ENCODE results near the gene NF1. TPM values are rescaled to one million over a fixed set of nuclear protein-coding genes. Genes with fewer than 3 reads are reported as not detected.
"Not testable (repeated sequence)": the region's sequence is repeated elsewhere in the genome, so short reads cannot be mapped to it uniquely, and the experiment has no call there.

Gene NF1
- total RNA-seq, 1 experiment from 2014 or later, result 16.4 TPM

DNA sequence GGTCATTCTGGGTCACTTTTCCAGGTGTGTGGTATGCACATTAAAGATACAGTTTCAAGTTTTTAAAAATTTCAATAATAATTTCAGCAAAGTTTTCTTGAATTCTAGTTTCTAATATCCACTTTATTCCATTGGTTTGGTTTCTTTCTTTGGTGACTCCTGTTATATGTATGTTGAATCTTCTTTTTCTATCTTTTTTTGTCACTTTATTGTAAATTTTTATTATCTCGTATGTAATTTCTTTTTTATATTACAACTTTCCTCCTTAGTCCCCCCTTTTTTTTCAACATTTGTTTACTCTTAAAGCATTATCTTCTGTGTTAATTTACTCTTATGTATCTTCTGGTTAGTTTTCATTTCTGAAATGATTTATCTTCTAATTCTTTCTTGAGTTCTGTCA, 57.5 kb downstream of the NF1 start:
- CTCF ChIA-PET, result no interaction called here

DNA sequence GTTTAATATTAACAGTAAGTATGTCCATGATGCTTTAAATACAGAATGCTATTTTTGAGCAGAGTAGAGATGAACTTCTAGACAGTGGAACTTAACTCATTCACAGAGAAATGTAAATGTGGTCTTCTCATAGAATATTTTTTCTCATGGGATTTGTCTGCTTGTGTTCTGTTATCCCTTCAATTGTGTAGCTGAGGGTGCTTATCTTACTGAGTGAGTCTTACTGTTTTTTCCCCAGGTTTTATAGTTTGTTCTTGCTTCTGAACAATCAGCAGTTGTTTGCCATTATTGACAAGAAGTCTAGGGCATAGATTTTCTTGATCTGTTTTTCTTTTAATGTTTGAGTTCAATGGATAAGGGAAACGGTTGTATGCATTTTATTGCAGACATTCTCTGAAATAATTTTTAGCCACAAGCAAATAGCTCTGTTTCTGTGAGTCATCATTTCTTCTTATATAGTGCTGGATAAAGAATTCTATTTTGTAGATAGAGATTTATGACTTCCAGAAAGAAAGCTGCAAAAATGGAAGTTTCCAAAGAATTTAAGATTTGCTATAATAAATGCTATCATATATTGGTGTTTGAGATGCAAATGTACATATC, 60.5 kb downstream of the NF1 start:
- Histone ChIP-seq H3K79me2 (ENCODE audit: low read length) (no peaks in the 10 kb centered on the region), H3K4me1 (ENCODE audit: insufficient read depth, low read length) (peaks cover 9% of the 10 kb centered on the region; the same call in 1 of the 2 replicates), H3K36me3 (ENCODE audit: low read depth, low read length) (no peaks in the 10 kb centered on the region), H3K27ac (ENCODE audit: low read length) (no peak overlapping the region), H3K9me3 (ENCODE audit: low read length) (no peaks in the 10 kb centered on the region), H2AFZ (ENCODE audit: low read length) (no peak overlapping the region), H3K9me2 (replicated peaks; ENCODE audit: low read length) (no peaks in the 10 kb centered on the region), H3F3A (ENCODE audit: low read length, unreplicated experiment) (no peaks in the 10 kb centered on the region), H3K9ac (ENCODE audit: low read length) (no peak overlapping the region), H4K20me1 (ENCODE audit: low read length) (no peaks in the 10 kb centered on the region), H3K4me3 (ENCODE audit: low read length) (no peak overlapping the region), H3K27me3 (ENCODE audit: low read length) (no peaks in the 10 kb centered on the region), H3K4me2 (ENCODE audit: low read length) (no peak overlapping the region)
- BruUV-seq (replicated peaks), result no TSS peak
- POLR2A ChIA-PET (ENCODE audit: unreplicated experiment), result interaction anchor here (0.5 kb wide), 1 partner anchor 11 kb away, joined by 3 read pairs; no protein-coding TSS in a partner anchor
- intact Hi-C loops (cut with micrococcal nuclease), result loop anchor here (5.0 kb wide), 1 partner anchor 48 kb away; no protein-coding TSS in a partner anchor
- CTCF ChIA-PET, result interaction anchor here (0.6 kb wide), 2 partner anchors 99 to 183 kb away, joined by 3 read pairs; no protein-coding TSS in a partner anchor
- DNase-seq (no peak), ATAC-seq (peak; percentile 70)
- no peak for TF ChIP-seq EZH2 (IDR thresholded peaks at IDR 0.05; ENCODE audit: low read length, unreplicated experiment)
- TF ChIP-seq, protein P1, sequence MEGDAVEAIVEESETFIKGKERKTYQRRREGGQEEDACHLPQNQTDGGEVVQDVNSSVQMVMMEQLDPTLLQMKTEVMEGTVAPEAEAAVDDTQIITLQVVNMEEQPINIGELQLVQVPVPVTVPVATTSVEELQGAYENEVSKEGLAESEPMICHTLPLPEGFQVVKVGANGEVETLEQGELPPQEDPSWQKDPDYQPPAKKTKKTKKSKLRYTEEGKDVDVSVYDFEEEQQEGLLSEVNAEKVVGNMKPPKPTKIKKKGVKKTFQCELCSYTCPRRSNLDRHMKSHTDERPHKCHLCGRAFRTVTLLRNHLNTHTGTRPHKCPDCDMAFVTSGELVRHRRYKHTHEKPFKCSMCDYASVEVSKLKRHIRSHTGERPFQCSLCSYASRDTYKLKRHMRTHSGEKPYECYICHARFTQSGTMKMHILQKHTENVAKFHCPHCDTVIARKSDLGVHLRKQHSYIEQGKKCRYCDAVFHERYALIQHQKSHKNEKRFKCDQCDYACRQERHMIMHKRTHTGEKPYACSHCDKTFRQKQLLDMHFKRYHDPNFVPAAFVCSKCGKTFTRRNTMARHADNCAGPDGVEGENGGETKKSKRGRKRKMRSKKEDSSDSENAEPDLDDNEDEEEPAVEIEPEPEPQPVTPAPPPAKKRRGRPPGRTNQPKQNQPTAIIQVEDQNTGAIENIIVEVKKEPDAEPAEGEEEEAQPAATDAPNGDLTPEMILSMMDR (conservative IDR thresholded peaks at IDR 0.05; ENCODE audit: low read depth, low read length), result no peak
- no peak for TF ChIP-seq EZH2phosphoT487 (IDR thresholded peaks at IDR 0.05; ENCODE audit: borderline replicate concordance, low read length)

More for the DNA sequence above, 57.5 kb downstream of the NF1 start:
- Histone ChIP-seq H3K79me2 (ENCODE audit: low read length) (no peaks in the 10 kb centered on the region), H3F3A (ENCODE audit: low read length, unreplicated experiment) (no peaks in the 10 kb centered on the region), H3K27ac (ENCODE audit: low read length) (no peak overlapping the region), H3K36me3 (ENCODE audit: low read depth, low read length) (no peaks in the 10 kb centered on the region), H3K4me1 (ENCODE audit: insufficient read depth, low read length) (peaks cover 9% of the 10 kb centered on the region; the same call in 1 of the 2 replicates), H3K9ac (ENCODE audit: low read length) (no peak overlapping the region), H3K27me3 (ENCODE audit: low read length) (no peaks in the 10 kb centered on the region), H3K4me2 (ENCODE audit: low read length) (no peak overlapping the region), H4K20me1 (ENCODE audit: low read length) (no peaks in the 10 kb centered on the region), H3K9me2 (replicated peaks; ENCODE audit: low read length) (no peaks in the 10 kb centered on the region), H3K9me3 (ENCODE audit: low read length) (no peaks in the 10 kb centered on the region), H3K4me3 (ENCODE audit: low read length) (no peak overlapping the region), H2AFZ (ENCODE audit: low read length) (no peak overlapping the region)
- POLR2A ChIA-PET (ENCODE audit: unreplicated experiment), result no interaction called here
- no TSS peak for BruUV-seq (replicated peaks)
- TF ChIP-seq, protein P1 (conservative IDR thresholded peaks at IDR 0.05; ENCODE audit: low read depth, low read length), result no peak
- TF ChIP-seq EZH2phosphoT487 (IDR thresholded peaks at IDR 0.05; ENCODE audit: borderline replicate concordance, low read length) (no peak), EZH2 (IDR thresholded peaks at IDR 0.05; ENCODE audit: low read length, unreplicated experiment) (no peak)
- intact Hi-C loops (cut with micrococcal nuclease), result no loop called here
- ATAC-seq (no peak), DNase-seq (no peak)

DNA sequence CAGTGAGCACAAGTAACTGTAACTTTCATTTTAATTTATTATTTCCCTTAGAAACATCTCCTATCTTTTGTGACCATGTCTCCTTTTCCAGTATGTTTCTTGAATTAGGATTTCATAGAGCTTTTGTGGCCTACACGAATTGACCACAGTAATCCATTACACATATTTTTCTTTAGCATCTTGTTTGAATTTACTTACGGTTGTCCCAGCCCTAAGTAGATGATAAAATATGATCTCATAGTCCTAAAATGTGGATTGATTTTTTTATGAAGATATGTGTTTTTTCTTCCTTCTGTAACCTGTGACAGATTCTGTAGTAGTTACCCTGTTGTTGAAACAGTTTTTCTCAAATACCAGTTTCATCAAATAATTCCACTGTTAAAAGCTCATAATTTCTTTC, 61.5 kb downstream of the NF1 start:
- no peak for DNase-seq
- Histone ChIP-seq H3K27me3 (ENCODE audit: low read length) (no peaks in the 10 kb centered on the region), H3K4me2 (ENCODE audit: low read length) (no peak overlapping the region), H3K9me3 (ENCODE audit: low read length) (no peaks in the 10 kb centered on the region), H3K4me1 (ENCODE audit: insufficient read depth, low read length) (peaks cover 9% of the 10 kb centered on the region; the same call in 1 of the 2 replicates), H3K4me3 (ENCODE audit: low read length) (no peak overlapping the region), H3K9me2 (replicated peaks; ENCODE audit: low read length) (no peaks in the 10 kb centered on the region), H3F3A (ENCODE audit: low read length, unreplicated experiment) (no peaks in the 10 kb centered on the region), H3K36me3 (ENCODE audit: low read depth, low read length) (no peaks in the 10 kb centered on the region; the same call in 1 of the 2 replicates), H3K27ac (ENCODE audit: low read length) (no peak overlapping the region), H3K79me2 (ENCODE audit: low read length) (no peaks in the 10 kb centered on the region), H3K9ac (ENCODE audit: low read length) (no peak overlapping the region), H2AFZ (ENCODE audit: low read length) (no peak overlapping the region), H4K20me1 (ENCODE audit: low read length) (no peaks in the 10 kb centered on the region)
- no peak for TF ChIP-seq EZH2phosphoT487 (IDR thresholded peaks at IDR 0.05; ENCODE audit: borderline replicate concordance, low read length)
- TF ChIP-seq, protein P1 (conservative IDR thresholded peaks at IDR 0.05; ENCODE audit: low read depth, low read length), result no peak
- no peak for TF ChIP-seq EZH2 (IDR thresholded peaks at IDR 0.05; ENCODE audit: low read length, unreplicated experiment)
- intact Hi-C loops (cut with micrococcal nuclease), result loop anchor here (5.0 kb wide), 1 partner anchor 49 kb away; no protein-coding TSS in a partner anchor
- ATAC-seq, result no peak
- CTCF ChIA-PET, result no interaction called here
- POLR2A ChIA-PET (ENCODE audit: unreplicated experiment), result no interaction called here
- no TSS peak for BruUV-seq (replicated peaks)

DNA sequence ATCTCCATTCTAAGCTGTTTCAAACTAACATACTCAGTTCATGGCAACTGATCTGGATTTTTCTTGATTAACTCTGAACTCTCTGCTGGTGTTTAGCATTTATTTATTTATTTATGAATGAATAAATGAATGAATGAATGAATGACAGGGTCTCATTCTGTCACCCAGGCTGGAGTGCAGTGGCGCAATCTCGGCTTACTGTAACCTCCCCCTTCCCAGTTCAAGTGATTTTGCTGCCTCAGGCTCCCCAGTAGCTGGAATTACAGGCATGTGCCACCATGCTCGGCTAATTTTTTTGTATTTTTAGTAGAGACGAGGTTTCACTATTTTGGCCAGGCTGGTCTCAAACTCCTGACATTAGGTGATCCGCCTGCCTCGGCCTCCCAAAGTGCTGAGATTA, 62.1 kb downstream of the NF1 start:
- BruUV-seq (replicated peaks); H3K27me3 ChIP-seq (ENCODE audit: low read length); POLR2A ChIA-PET (ENCODE audit: unreplicated experiment); H3K9ac ChIP-seq (ENCODE audit: low read length); H3K9me3 ChIP-seq (ENCODE audit: low read length); H3K36me3 ChIP-seq (ENCODE audit: low read depth, low read length); DNase-seq; ATAC-seq; H3K4me3 ChIP-seq (ENCODE audit: low read length); H2AFZ ChIP-seq (ENCODE audit: low read length); H3K4me1 ChIP-seq (ENCODE audit: insufficient read depth, low read length); H3K4me2 ChIP-seq (ENCODE audit: low read length); H4K20me1 ChIP-seq (ENCODE audit: low read length); H3K79me2 ChIP-seq (ENCODE audit: low read length); H3K27ac ChIP-seq (ENCODE audit: low read length); CTCF ChIA-PET; H3K9me2 ChIP-seq (replicated peaks; ENCODE audit: low read length); H3F3A ChIP-seq (ENCODE audit: low read length, unreplicated experiment): not testable (repeated sequence)
- intact Hi-C loops (cut with micrococcal nuclease), result loop anchor here (5.0 kb wide), 1 partner anchor 50 kb away; no protein-coding TSS in a partner anchor

All from PC-3 (cell line).